ENCODE measurements around the gene ALPG. TPM values are rescaled to one million over a fixed set of nuclear protein-coding genes. Genes with fewer than 3 reads are reported as not detected.

The ALPG gene
- total and polyA plus RNA-seq, 4 donors = not detected

GRCh38 chr2:232367016-232367415 is 39.6 kb upstream of the ALPG start:
- H3K9ac ChIP-seq (ENCODE audit: low read depth in 1 of 2, low read length in 2 of 2) = no peak overlapping the region
- TF ChIP-seq FOXA2 (IDR thresholded peaks at IDR 0.05) (no peak), SP1 (IDR thresholded peaks at IDR 0.05) (no peak), EGR1 (IDR thresholded peaks at IDR 0.05; ENCODE audit: low read depth in 2 of 2) (no peak), HNF4G (IDR thresholded peaks at IDR 0.05) (no peak), RAD21 (IDR thresholded peaks at IDR 0.05) (no peak), FOXA1 (IDR thresholded peaks at IDR 0.05) (no peak), TAF1 (conservative IDR thresholded peaks at IDR 0.05) (no peak), RXRA (IDR thresholded peaks at IDR 0.05) (no peak), GABPA (IDR thresholded peaks at IDR 0.05 in 1 of 2, conservative IDR thresholded peaks at IDR 0.05 in 1 of 2) (no peak), HNF4A (conservative IDR thresholded peaks at IDR 0.05) (no peak), ZBTB33 (IDR thresholded peaks at IDR 0.05) (no peak), YY1 (IDR thresholded peaks at IDR 0.05) (no peak), NR2F2 (IDR thresholded peaks at IDR 0.05) (no peak), CTCF (IDR thresholded peaks at IDR 0.05; ENCODE audit: low read depth, low read length, missing input control) (no peak), JUND (IDR thresholded peaks at IDR 0.05) (no peak)
- TF ChIP-seq, protein P1, sequence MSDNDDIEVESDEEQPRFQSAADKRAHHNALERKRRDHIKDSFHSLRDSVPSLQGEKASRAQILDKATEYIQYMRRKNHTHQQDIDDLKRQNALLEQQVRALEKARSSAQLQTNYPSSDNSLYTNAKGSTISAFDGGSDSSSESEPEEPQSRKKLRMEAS (IDR thresholded peaks at IDR 0.05) = no peak
- TF ChIP-seq, protein P2, sequence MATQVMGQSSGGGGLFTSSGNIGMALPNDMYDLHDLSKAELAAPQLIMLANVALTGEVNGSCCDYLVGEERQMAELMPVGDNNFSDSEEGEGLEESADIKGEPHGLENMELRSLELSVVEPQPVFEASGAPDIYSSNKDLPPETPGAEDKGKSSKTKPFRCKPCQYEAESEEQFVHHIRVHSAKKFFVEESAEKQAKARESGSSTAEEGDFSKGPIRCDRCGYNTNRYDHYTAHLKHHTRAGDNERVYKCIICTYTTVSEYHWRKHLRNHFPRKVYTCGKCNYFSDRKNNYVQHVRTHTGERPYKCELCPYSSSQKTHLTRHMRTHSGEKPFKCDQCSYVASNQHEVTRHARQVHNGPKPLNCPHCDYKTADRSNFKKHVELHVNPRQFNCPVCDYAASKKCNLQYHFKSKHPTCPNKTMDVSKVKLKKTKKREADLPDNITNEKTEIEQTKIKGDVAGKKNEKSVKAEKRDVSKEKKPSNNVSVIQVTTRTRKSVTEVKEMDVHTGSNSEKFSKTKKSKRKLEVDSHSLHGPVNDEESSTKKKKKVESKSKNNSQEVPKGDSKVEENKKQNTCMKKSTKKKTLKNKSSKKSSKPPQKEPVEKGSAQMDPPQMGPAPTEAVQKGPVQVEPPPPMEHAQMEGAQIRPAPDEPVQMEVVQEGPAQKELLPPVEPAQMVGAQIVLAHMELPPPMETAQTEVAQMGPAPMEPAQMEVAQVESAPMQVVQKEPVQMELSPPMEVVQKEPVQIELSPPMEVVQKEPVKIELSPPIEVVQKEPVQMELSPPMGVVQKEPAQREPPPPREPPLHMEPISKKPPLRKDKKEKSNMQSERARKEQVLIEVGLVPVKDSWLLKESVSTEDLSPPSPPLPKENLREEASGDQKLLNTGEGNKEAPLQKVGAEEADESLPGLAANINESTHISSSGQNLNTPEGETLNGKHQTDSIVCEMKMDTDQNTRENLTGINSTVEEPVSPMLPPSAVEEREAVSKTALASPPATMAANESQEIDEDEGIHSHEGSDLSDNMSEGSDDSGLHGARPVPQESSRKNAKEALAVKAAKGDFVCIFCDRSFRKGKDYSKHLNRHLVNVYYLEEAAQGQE (IDR thresholded peaks at IDR 0.05) = no peak
- TF ChIP-seq, protein P3, sequence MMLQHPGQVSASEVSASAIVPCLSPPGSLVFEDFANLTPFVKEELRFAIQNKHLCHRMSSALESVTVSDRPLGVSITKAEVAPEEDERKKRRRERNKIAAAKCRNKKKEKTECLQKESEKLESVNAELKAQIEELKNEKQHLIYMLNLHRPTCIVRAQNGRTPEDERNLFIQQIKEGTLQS (IDR thresholded peaks at IDR 0.05) = no peak
- no peaks in the 10 kb centered on the region for H3K9me3 ChIP-seq (ENCODE audit: control insufficient read depth in 4 of 4, low read length in 3 of 4)
- no peaks in the 10 kb centered on the region for H3K36me3 ChIP-seq (ENCODE audit: control insufficient read depth in 4 of 4, insufficient read depth in 3 of 4, low read depth in 1 of 4, low read length in 3 of 4)
- peaks cover 0 to 9% (median 3%) of the 10 kb centered on the region in 4 donors for H3K4me1 ChIP-seq (ENCODE audit: control insufficient read depth in 4 of 4, insufficient read depth in 4 of 4, low read length in 3 of 4)
- H3K27ac ChIP-seq (ENCODE audit: low read depth in 1 of 2, low read length in 2 of 2) = no peak overlapping the region
- H3K4me3 ChIP-seq (ENCODE audit: low read depth in 1 of 3, low read length in 3 of 3) = no peak overlapping the region
- no peak for DNase-seq (ENCODE audit: low spot score)
- WGBS = 77% methylated on average over 7 of the region's 7 CpGs
- no peaks in the 10 kb centered on the region for H3K27me3 ChIP-seq (ENCODE audit: control insufficient read depth in 4 of 4, insufficient read depth in 4 of 4, low read length in 3 of 4)

Data from liver (tissue), 9 donors.